NCI-H2196 treated with DMSO at 0.1 percent for 48 hours (cell line): Measurements from ENCODE around the gene LCLAT1.

Experiments
- DNase-seq: peaks from one replicate; lab custom pipeline; 2025; ENCODE audit not compliant: unreplicated experiment; lab: John Stamatoyannopoulos, UW

Gene LCLAT1

DNA sequence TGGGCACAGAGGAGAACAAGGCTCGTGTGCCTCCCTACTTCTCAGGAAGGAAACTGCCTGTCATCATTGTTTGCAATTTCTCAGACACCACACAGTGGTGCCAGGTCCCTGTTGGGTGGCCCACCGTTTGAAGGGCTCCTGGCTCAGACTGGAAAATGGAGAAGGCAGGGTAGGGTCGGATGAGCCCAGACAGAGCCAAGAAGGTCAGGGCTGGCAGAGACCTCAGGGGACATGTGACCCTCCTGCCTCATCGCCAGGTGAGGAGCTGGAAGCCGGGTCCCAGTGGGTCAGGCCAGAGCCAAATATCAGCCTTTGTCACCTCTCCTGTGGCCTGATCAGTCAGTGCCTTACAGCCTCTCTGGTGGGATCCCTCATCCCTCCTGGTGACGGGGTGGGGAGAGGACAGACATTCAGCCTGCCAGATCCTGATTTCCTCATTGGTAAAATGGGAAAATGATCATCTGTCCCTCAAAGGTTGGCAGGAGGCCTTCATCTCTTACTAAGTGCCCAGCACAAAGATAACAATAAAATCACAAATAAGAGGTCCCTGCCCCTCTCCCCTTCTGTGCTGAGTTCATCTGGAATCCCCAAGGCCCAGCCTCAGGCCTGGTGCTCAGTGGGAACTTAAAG lies 242.6 kb downstream of the LCLAT1 start:
- no peak for DNase-seq

DNA sequence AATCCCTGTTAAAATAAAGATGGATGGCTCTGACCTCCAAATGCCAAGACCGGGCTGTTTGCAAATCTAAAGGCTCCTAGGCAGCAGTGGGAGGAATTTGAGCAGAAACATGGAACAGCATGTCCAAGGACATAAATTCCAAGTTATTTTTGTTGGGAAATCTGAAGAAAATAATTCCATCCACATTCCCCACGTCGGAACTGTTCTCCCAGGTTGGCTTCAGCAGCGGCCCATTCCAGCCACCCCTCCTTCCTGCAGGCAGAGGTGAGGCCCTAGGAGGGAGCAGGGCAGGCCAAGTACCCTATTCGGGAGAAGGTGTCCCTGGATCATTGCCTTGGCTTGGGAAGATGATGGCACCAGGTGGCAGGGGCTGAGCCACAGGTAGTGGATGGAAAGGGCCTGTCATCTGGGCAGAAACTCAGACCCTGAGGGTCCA lies 243.1 kb downstream of the LCLAT1 start:
- no peak for DNase-seq

GRCh38 chr2:30691091-30691947 lies 244.3 kb downstream of the LCLAT1 start:
- DNase-seq, result no peak

GRCh38 chr2:30691948-30692828 lies 245.1 kb downstream of the LCLAT1 start:
- DNase-seq, result no peak

- DNase-seq, result no peak
These were observed 245.8 kb downstream of the LCLAT1 start for GRCh38 chr2:30692829-30693275.
